HepG2 (cell line): ENCODE measurements around the gene SURF6. TPM values are rescaled to one million over a fixed set of nuclear protein-coding genes. Genes with fewer than 3 reads are reported as not detected.

Experiments
- ATAC-seq: fragments of 200-7000 bp; cut with Tn5 transposase; 3 replicates; pipeline ENCODE4 v1.9.1; 2020; ENCODE audit warnings: mild to moderate bottlenecking, moderate library complexity
- BruUV-seq: library from RNA; stranded (reverse); fragments of 400-500 nt; replicated peaks from 2 replicates; lab custom pipeline; 2021; lab: Mats Ljungman, UMichigan
- CTCF ChIA-PET: fragments of 300-600 bp; formaldehyde crosslinking; extraction: SDS; loops from one replicate; lab custom pipeline; 2021; ENCODE audit warnings: low total read pairs, inconsistent platforms, low intra/inter-chr PET ratio; lab: Yijun Ruan, JAX
- POLR2A ChIA-PET: fragments of 350-600 bp; sonication (Branson Sonifier 250); formaldehyde crosslinking; loops from one replicate; lab custom pipeline; 2020; ENCODE audit warnings: antibody characterized with exemption, inconsistent platforms; lab: Yijun Ruan, JAX
- DNase-seq: peaks from one replicate; pipeline ENCODE4 v3.0.0-alpha.2; 2015; ENCODE audit warnings: low spot score
- FAIRE-seq: peaks from 3 replicates; lab custom pipeline; 2011; peaks lifted over from hg19 to GRCh38; lab: Jason Lieb, UNC
- H2AFZ ChIP-seq: one replicate; pipeline ENCODE4 v1.6.1; 2011; ENCODE audit warnings: low read length, inconsistent platforms
- H3K27ac ChIP-seq: fragments of 300-600 bp; 3 replicates; pipeline ENCODE4 v1.8.0; 2011; ENCODE audit warnings: mixed run types, mild to moderate bottlenecking, mixed read lengths, low read length, inconsistent platforms; ENCODE audit not compliant: insufficient read depth; ENCODE audit errors: extremely low read length
- H3K27me3 ChIP-seq, 2 experiments: fragments of 200-600 bp in 1 of 2; 2 replicates in 1 of 2; 3 replicates in 1 of 2; pipeline versions ENCODE4 v1.6.0 to v1.8.0; 2011; ENCODE audit warnings: low read length in 2 of 2, mild to moderate bottlenecking in 2 of 2, moderate library complexity in 2 of 2, inconsistent platforms in 1 of 2; ENCODE audit not compliant: insufficient read depth in 2 of 2, control insufficient read depth in 1 of 2
- H3K36me3 ChIP-seq, 2 experiments: fragments of 200-600 bp in 1 of 2; replicated peaks in 1 of 2; 2 replicates in 1 of 2; 3 replicates in 1 of 2; pipeline versions ENCODE4 v1.5.1 to v1.8.0; 2011; ENCODE audit warnings: low read length in 2 of 2, inconsistent platforms in 1 of 2; ENCODE audit not compliant: insufficient read depth in 2 of 2, control insufficient read depth in 1 of 2
- H3K4me1 ChIP-seq: 2 replicates; pipeline ENCODE4 v1.5.1; 2012; ENCODE audit warnings: low read length, inconsistent platforms; ENCODE audit not compliant: insufficient read depth
- H3K4me2 ChIP-seq: 2 replicates; pipeline ENCODE4 v1.6.0; 2011; ENCODE audit warnings: low read depth, low read length, inconsistent platforms
- H3K4me3 ChIP-seq, 3 experiments: fragments of 200-600 bp in 1 of 3; sonication (generic), shearing (Covaris generic) in 1 of 3; replicated peaks in 1 of 3; 2 replicates each; pipeline ENCODE4 v1.5.1; 2011 to 2016; ENCODE audit warnings: low read length in 3 of 3, inconsistent platforms in 2 of 3, low read depth in 2 of 3, mild to moderate bottlenecking in 2 of 3, control low read depth in 1 of 3, mixed read lengths in 1 of 3; ENCODE audit not compliant: insufficient read depth in 1 of 3
- H3K79me2 ChIP-seq: one replicate; pipeline ENCODE4 v1.6.1; 2011; ENCODE audit warnings: low read length, inconsistent platforms; ENCODE audit not compliant: insufficient read depth
- H3K9ac ChIP-seq: 2 replicates; pipeline ENCODE4 v1.6.0; 2011; ENCODE audit warnings: mild to moderate bottlenecking, low read depth, low read length, inconsistent platforms; ENCODE audit not compliant: insufficient read depth
- H3K9me3 ChIP-seq: 2 replicates; pipeline ENCODE4 v1.5.1; 2012; ENCODE audit warnings: mild to moderate bottlenecking, low read length
- H4K20me1 ChIP-seq: 2 replicates; pipeline ENCODE4 v1.6.0; 2011; ENCODE audit warnings: inconsistent platforms, mild to moderate bottlenecking, low read length, moderate library complexity; ENCODE audit not compliant: insufficient read depth
- AKNA ChIP-seq: sonication (generic); formaldehyde crosslinking; IDR thresholded peaks from 2 replicates; pipeline ENCODE4 v1.4.0; 2020; ENCODE audit warnings: missing genetic modification reagents, borderline replicate concordance
- ARID2 ChIP-seq: sonication (generic); formaldehyde crosslinking; IDR thresholded peaks from 2 replicates; pipeline ENCODE4 v1.8.1; 2022; ENCODE audit warnings: mild to moderate bottlenecking, missing genetic modification reagents, borderline replicate concordance
- ATF4 ChIP-seq, 2 experiments: fragments of 450-650 bp in 1 of 2; sonication (generic) in 1 of 2; formaldehyde crosslinking; IDR thresholded peaks; 2 replicates each; pipeline versions ENCODE4 v1.5.0 to v1.8.0; 2020 to 2022; ENCODE audit warnings: mild to moderate bottlenecking in 1 of 2, missing genetic modification reagents in 1 of 2
- BRD4 ChIP-seq: sonication (generic); formaldehyde crosslinking; IDR thresholded peaks from 2 replicates; pipeline ENCODE4 v1.4.0; 2020; ENCODE audit warnings: missing genetic modification reagents
- CREB1 ChIP-seq, 2 experiments: fragments of 450-650 bp in 1 of 2; IDR thresholded peaks; 2 replicates each; pipeline ENCODE4 v1.6.1; 2016 to 2017; ENCODE audit warnings: control low read depth in 1 of 2, mild to moderate bottlenecking in 1 of 2, missing compliant biosample characterization in 1 of 2, missing genetic modification characterization in 1 of 2
- ESRRA ChIP-seq: sonication (generic); formaldehyde crosslinking; IDR thresholded peaks from 2 replicates; pipeline ENCODE4 v1.5.1; 2020; ENCODE audit warnings: mild to moderate bottlenecking, low read depth, missing genetic modification reagents
- GPBP1L1 ChIP-seq: sonication (generic); formaldehyde crosslinking; IDR thresholded peaks from 2 replicates; pipeline ENCODE4 v1.5.0; 2020; ENCODE audit warnings: mild to moderate bottlenecking, missing genetic modification reagents
- JUN ChIP-seq: sonication (generic); formaldehyde crosslinking; IDR thresholded peaks from 2 replicates; pipeline ENCODE4 v1.4.0; 2020; ENCODE audit warnings: mild to moderate bottlenecking, missing genetic modification reagents
- MAFG ChIP-seq: sonication (generic); formaldehyde crosslinking; IDR thresholded peaks from 2 replicates; pipeline ENCODE4 v1.5.1; 2020; ENCODE audit warnings: mild to moderate bottlenecking, missing genetic modification reagents
- SRF ChIP-seq: IDR thresholded peaks from 2 replicates; pipeline ENCODE4 v1.6.1; 2011; ENCODE audit warnings: mild to moderate bottlenecking, low read depth, low read length, moderate library complexity
- ZC3H13 ChIP-seq: sonication (generic); formaldehyde crosslinking; IDR thresholded peaks from 2 replicates; pipeline ENCODE4 v1.8.1; 2023; ENCODE audit warnings: mild to moderate bottlenecking, missing genetic modification reagents, moderate library complexity
- ZFAT ChIP-seq: sonication (generic); formaldehyde crosslinking; conservative IDR thresholded peaks from 2 replicates; pipeline ENCODE4 v1.8.1; 2023; ENCODE audit warnings: missing genetic modification reagents, inconsistent platforms
- ZNF18 ChIP-seq: sonication (generic); formaldehyde crosslinking; IDR thresholded peaks from 2 replicates; pipeline ENCODE4 v1.8.0; 2022; ENCODE audit warnings: mild to moderate bottlenecking, missing genetic modification reagents; ENCODE audit not compliant: insufficient replicate concordance
- ZNF749 ChIP-seq: sonication (generic); formaldehyde crosslinking; IDR thresholded peaks from 2 replicates; pipeline ENCODE4 v1.8.0; 2022; ENCODE audit warnings: mild to moderate bottlenecking, missing genetic modification reagents, moderate library complexity, borderline replicate concordance
- WGBS: methylation state at CpG from one replicate; pipeline ENCODE4 v1.1.6; 2017; ENCODE audit warnings: low lambda C conversion rate; 5-methylcytosine and 5-hydroxymethylcytosine counted together
- in situ Hi-C: cut with HindIII; loops from 2 replicates; pipeline ENCODE4 v1.10.0; 2017; ENCODE audit warnings: low pct_unique_long_range_greater_than_20kb; ENCODE audit not compliant: extremely low pct_ligation_motif_present
- intact Hi-C: fragments of 100-400 bp; cut with micrococcal nuclease; formaldehyde crosslinking; loops from one replicate; pipeline ENCODE4 v1.10.0; 2022; ENCODE audit not compliant: unreplicated experiment
- polyA plus RNA-seq, 8 experiments: library from polyadenylated mRNA; depleted of rRNA in 3 of 8; stranded (reverse) in 7 of 8; unstranded in 1 of 8; fragments of >200 nt; fragmentation: Illumina TruSeq in 4 of 8; extraction: Trizol in 4 of 8; gene quantifications; 2 replicates each; pipeline versions ENCODE4 v1.2.1 to v1.2.3, GENCODE V29; 2011 to 2016; ENCODE audit warnings: low read depth in 4 of 8, missing spikeins in 1 of 8, mixed read lengths in 1 of 8; ENCODE audit not compliant: insufficient read depth in 1 of 8
- total RNA-seq, 5 experiments: library from RNA; depleted of rRNA; stranded (reverse); fragments of >200 nt; fragmentation: Illumina TruSeq; extraction: Trizol; gene quantifications; 2 replicates each; pipeline ENCODE4 v1.2.3, GENCODE V29; 2016; ENCODE audit warnings: low read depth in 1 of 5

Gene SURF6
- total and polyA plus RNA-seq, 2 of the 13 experiments (the other 11 are each of a cell fraction or from before 2014, with no cell fraction given), result 5.9 to 14.7 TPM

GRCh38 chr9:133382507-133383141 lies 46.6 kb upstream of the SURF6 start (continued):
- TF ChIP-seq ZNF18 (CRISPR knock-in tag), result no peak
- no peak for TF ChIP-seq BRD4
- TF ChIP-seq SRF, result no peak
- no peak for TF ChIP-seq JUN (CRISPR knock-in tag)
- no peak for TF ChIP-seq ZC3H13 (CRISPR knock-in tag)
- TF ChIP-seq CREB1 (IDR thresholded peaks at IDR 0.05), result peak; percentile 92
- no peak for TF ChIP-seq CREB1 (CRISPR knock-in tag; IDR thresholded peaks at IDR 0.05)
- no peak for TF ChIP-seq ZNF749 (CRISPR knock-in tag)
- no peak for TF ChIP-seq ESRRA (CRISPR knock-in tag)

GRCh38 chr9:133380734-133381133 lies 44.7 kb upstream of the SURF6 start:
- ATAC-seq (no peak), FAIRE-seq (no peak), DNase-seq (no peak)
- Histone ChIP-seq H3K4me2 (no peak overlapping the region), H3K36me3 (no peaks in the 10 kb centered on the region), H3K27me3 (no peaks in the 10 kb centered on the region), H3K9ac (no peak overlapping the region), H3K27ac (no peak overlapping the region), H3K9me3 (peaks cover 10% of the 10 kb centered on the region; the same call in 1 of the 2 replicates), H3K4me1 (peaks cover 58% of the 10 kb centered on the region), H3K4me3 (no peak overlapping the region), H3K79me2 (no peaks in the 10 kb centered on the region), H4K20me1 (no peaks in the 10 kb centered on the region), H2AFZ (no peak overlapping the region)
- 90% methylated on average over 4 of the region's 4 CpGs for WGBS
- intact Hi-C loops (no loop called here), in situ Hi-C loops (no loop called here)
- no TSS peak for BruUV-seq
- ChIA-PET POLR2A (interaction anchor here (1.6 to 3.3 kb wide), 2 partner anchors 11 to 33 kb away, joined by 3 to 16 read pairs; partner anchors contain the start of genes MED22 and RPL7A), CTCF (no interaction called here)
- no peak for TF ChIP-seq GPBP1L1 (CRISPR knock-in tag)
- TF ChIP-seq AKNA (CRISPR knock-in tag), result no peak
- TF ChIP-seq MAFG (CRISPR knock-in tag), result no peak
- TF ChIP-seq ATF4 (CRISPR knock-in tag; IDR thresholded peaks at IDR 0.05), result no peak
- TF ChIP-seq ARID2, result no peak
- TF ChIP-seq ZFAT (CRISPR knock-in tag), result no peak
